Activated CD8-positive, alpha-beta memory T cell treated with anti-CD3 and anti-CD28 coated beads for 24 hours (primary cell): ENCODE results near the gene EMC10.
A peak's percentile ranks its signal among the peaks of the same experiment; 100 is the strongest.

ENCODE experiments used
- DNase-seq: peaks from one replicate; pipeline ENCODE4 v3.0.0-alpha.2; 2020

EMC10 gene

DNA sequence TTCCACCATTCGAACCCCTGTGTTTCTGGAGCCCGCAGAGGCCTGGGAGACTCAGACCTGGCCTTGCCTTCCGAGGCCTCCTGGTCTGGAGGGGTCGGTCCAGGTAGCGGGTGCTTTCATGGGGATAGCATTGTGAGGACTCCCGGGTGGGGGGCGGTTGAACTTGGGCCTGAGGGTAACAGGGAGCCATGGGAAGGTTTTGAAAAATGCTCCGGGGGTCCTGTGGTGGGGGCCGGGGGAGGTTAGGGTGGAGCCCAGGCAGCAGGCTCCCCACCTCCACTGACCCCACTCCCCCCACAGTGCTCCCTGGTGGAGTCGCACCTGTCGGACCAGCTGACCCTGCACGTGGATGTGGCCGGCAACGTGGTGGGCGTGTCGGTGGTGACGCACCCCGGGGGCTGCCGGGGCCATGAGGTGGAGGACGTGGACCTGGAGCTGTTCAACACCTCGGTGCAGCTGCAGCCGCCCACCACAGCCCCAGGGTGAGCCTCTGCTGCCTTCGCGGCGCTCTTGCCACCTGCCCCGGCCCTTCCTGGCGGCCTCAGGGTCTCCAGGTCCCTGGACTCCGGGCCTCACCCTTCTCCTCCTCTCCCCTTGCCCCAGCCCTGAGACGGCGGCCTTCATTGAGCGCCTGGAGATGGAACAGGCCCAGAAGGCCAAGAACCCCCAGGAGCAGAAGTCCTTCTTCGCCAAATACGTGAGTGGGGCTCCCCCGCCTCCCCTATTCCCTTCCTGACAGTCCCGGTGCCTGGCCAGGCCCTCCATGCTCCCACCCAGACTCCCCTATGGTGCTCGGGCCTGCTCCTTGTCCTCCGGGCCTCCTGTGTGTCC is 4.2 kb downstream of the EMC10 start:
- no peak for DNase-seq

- no peak for DNase-seq
These were observed 5.2 kb downstream of the EMC10 start for GRCh38 chr19:50481351-50482149.

GRCh38 chr19:50482271-50482855 is 6.1 kb downstream of the EMC10 start:
- DNase-seq: no peak

DNA sequence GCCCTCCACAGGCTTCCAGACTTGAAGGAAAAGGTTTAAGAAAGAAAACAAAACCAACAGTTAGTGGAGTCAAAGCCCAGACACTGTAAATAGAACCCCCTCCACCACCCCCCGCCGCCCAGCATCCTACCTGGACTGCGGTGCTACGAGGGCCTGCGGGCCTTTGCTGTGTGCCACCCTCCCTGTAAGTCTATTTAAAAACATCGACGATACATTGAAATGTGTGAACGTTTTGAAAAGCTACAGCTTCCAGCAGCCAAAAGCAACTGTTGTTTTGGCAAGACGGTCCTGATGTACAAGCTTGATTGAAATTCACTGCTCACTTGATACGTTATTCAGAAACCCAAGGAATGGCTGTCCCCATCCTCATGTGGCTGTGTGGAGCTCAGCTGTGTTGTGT is 6.6 kb downstream of the EMC10 start:
- no peak for DNase-seq

GRCh38 chr19:50485284-50485955 is 9.1 kb downstream of the EMC10 start:
- no peak for DNase-seq

GRCh38 chr19:50486823-50487515 is 10.7 kb downstream of the EMC10 start:
- DNase-seq: peak; percentile 80

DNA sequence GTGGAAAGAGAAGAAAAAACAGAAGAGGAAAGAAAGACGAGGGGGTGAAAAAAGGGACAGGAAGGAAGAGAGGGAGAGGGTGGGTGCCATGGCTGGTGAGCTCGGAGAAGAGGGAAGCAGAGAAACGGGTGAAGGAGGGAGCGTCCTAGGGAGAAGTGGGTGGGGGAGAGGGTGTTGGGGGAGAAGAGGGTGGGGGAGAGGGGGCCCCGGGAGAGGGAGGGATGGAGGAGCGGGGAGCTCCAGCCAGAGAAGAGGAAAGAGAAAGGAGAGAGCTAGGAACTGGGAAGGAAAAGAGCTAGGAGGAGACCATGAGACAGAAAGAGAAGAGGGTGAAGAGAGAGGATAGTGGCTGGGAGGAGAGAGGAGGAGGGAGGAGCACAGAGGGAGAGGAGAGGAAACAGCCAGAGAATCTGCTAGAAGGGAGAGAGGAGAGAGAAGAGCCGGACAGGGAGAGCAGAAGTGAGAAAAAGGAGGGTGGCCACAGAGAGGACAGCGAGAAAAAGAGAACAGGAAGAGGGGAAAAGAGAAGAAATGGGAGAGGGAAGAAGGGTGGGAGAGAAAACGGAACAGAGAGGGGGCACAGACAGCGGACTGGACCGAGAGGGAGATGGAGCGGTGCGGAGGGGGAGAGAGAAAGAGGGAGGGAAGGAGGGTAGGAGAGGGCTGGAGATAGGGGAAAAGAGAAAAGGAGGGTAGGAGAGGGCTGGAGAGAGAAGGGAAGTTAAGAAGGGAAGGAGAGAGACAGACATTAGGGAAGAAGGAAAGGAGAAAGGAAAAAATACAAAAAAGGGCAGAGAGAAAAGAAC is 12.3 kb downstream of the EMC10 start:
- DNase-seq: no peak

DNA sequence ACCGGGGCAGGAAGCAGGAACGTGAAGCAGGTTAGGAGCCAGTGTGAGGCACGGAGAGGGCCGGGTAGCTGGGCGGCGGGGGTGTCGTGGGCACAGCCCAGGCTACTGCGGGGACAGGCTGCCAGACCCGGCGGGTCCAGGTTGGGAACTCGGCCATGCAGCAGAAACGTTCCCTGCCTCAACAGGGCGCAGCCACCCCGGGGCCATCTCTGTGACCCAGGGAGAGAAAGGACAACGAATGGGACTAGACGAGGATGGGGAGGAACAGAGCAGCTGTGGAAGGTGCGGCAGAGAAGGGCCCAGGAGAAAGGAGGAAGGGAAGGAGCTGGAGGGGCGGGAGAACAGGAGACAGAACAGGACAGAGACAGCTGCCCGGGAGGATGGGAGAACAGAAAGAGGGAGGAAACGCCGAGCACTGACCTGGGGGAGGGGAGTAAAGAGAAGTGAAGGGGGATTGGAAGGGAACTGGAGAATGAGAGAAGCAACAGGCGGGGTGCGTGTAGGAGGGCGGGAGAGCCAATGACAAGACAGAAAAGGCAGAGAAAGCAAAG is 13.2 kb downstream of the EMC10 start:
- no peak for DNase-seq

GRCh38 chr19:50490411-50490811 is 14.1 kb downstream of the EMC10 start:
- no peak for DNase-seq

DNA sequence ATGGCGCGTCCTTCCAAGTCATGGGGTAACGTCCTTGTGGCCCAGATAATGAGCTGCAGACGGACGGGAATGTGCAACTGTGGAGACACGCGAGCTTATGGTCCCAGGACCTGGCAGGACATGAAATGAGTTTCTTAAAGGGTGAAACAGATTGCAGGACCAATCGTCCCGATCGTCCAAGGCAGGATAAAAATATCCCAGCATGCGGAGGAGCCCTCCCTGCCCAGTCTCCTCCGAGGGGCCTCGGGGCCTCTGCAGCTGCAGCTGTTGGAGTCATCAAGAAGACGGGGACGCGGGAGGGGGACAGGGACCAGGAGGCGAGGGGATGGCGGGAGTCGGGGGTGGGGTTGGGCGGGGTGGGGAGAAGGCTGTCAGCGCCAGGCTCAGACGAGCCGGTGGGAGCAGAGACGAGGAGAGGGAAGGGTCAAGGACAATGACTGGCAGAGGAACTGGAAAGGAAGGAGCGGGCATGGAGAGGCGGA is 14.7 kb downstream of the EMC10 start:
- no peak for DNase-seq

DNA sequence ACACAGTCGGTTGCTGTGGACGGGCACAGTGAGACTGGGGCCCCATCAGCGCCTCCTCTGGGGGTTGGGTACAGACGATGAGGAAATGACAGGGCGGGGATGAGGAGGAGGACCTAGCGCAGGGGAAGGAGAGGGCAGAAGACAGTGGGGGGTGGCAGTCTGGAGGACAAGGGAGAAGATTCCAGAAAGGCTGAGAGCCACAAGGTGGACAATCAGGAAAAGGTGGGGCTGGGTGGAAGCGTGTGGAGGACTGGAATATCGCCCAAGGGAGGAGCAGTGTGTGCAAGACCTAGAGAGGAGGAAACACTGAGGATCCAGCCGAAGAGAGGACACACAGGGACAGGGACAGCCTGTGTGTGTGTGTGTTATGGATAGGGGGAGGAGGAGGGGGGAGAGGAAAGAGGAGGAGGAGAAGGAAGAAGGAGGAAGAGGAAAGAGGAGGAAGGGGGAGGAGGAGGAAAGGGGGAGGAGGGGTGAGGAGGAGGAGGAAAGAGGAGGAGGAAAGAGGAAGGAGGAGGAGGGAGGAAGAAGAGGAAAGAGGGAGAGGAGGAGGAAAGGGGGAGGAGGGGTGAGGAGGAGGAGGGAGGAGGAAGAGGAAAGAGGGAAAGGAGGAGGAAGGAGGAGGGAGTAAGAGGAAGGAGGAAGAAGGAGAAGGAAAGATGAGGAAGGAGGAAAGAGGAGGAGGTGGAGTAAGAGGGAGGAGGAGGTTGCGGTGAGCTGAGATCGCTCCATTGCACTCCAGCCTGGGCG is 16.2 kb downstream of the EMC10 start:
- DNase-seq: peak; percentile 68

DNA sequence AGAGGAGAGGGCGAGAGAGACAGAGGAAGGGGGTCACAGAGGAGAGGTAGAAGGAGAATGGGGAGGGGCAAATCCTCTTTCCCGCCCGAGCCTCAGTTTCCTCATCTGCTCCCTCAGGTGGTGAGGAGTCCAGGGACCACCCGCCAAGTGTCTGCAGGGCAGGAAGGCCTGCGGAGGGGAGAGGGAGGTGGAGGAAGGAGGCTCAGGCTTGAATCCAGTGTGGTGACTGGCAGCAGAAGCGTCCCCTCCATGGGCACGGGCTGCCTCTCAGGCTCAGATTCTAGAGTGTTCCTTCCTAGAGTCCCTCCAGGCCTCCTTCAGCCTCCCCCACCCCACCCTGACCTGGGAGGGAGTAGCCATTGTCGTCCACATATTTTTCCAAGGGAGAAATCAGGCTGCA is 16.9 kb downstream of the EMC10 start:
- no peak for DNase-seq

- DNase-seq: no peak
These were observed 18.1 kb downstream of the EMC10 start for GRCh38 chr19:50494186-50495019.

DNA sequence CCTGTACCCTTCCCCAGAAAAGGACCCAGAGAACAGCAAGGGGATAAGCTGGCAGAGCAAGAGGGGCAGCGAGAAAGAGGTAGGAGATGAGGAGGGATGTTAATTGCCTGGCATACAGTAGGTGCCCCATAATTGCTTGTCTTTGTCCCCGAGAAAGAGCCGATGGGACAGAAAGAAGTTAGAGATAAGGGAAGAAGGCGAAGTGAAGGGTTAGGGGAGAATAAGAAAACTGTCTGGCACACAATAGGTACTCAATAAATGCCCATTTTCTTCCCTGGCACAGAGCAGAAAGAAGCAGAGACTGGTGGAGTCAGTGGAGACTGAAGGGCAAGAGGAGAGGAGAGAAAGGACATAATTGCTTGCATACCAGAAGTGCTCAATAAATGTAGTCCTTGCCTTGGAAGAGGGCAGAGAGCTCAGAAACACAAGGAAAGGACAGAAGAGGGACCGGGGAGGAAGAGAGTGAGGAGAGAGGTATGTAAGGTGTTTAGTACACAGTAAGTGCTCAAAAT is 18.8 kb downstream of the EMC10 start:
- no peak for DNase-seq

DNA sequence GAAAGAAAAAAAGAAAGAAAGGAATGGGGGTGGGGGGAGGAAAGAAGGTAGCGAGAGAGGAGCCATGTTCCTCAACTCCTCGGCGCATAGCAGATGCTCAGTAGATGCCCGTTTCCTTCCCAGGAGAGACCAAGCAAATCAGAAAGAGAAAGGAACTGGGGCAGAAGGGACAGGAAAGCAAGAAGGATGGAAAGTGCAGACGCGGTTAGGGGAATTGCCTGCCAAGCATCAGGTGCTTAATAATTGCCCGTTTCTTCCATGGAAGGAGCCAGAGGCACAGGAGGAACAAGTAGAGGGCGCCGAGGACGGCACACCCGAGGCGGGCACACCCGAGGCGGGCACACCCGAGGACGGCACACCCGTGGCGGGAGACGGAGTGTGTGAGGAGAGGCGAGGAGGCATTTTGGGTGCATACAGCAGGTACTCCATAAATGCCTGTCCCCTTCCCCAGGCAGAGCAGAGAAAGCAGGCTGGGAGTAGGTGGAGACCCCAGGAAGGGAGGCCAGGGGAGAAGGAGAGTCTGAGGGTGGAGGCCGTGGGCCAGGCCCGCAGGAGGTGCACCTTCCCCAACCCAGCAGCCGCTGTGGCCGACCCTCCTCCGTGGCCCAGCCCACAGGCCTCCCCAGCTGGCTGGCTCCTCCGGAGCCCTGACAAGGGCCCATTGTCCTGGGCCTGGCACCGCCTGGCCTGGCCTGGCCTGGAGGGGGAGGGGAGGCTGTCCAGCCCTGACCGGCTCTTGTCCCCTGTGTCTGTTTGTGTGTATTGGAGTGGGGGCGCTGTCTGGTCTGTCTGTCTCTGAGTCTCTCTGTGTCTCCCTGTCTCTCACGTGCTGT is 20.1 kb downstream of the EMC10 start:
- DNase-seq: no peak

DNA sequence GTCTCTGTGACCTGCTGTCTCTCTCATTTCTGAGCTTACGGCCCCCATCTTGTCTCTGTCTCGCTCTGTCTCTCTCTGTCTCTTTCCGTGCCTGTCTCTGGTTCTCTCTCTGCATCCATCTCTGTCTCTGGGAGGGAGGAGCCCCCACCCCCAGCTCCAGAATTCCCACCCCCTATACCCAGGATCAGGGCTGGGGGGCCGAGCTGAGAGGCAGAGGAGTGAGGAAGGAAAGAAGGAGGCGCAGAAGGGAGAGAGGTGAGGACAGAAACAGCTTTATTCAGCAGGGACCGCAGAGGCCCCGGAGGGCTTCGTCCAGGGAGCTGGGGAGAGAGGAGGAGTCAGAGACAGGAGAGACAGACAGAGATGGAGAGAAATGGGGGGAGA is 20.7 kb downstream of the EMC10 start:
- no peak for DNase-seq

DNA sequence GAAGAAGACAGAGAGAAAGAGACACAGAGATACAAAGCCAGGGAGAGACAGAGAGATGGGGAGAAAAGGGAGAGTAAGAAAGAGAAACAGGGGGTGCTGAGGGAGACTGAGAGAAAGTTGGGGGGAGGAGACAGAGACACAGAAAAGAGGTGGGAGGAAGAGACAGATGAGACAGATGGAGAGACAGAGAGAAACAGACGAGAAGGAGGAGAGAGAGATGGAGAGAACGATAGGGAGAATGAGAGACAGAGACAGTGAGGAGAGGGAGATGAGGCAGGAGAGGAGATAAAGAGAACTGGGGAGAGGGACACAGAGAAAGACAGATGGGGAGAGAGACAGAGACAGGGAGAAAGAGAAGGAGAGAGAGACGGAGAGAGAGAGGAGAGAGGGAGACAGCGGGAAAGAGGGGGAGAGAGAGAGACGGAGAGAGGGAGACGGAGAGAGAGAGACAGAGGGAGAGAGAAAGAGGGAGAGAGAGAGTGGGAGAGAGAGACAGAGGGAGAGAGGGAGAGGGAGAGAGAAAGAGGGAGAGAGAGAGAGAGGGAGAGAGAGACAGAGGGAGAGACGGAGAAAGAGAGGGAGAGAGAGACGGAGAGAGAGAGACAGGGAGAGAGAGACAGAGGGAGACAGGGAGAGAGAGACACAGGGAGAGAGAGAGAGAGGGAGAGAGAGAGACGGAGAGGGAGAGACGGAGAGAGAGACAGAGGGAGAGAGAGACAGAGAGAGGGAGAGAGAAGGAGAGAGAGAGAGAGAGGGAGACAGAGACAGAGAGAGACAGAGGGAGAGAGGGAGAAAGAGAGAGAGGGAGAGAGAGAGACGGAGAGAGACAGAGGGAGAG is 22.1 kb downstream of the EMC10 start:
- no peak for DNase-seq
